SU-DHL-6 (cell line): ENCODE results near the gene BAIAP3.

Experiments
- H2AFZ ChIP-seq: fragments of 200-600 bp; sonication (generic); 2 replicates; pipeline ENCODE4 v1.6.1; 2014; ENCODE audit warnings: low read depth, mild to moderate bottlenecking, moderate library complexity, mixed read lengths, antibody characterized with exemption, low read length; ENCODE audit not compliant: severe bottlenecking
- H3F3A ChIP-seq: fragments of 200-600 bp; shearing (Covaris generic); 2 replicates; pipeline ENCODE4 v1.6.0; 2016; ENCODE audit warnings: antibody characterized with exemption, mild to moderate bottlenecking; ENCODE audit not compliant: insufficient read depth
- H3K27ac ChIP-seq: fragments of 200-600 bp; sonication (generic); 2 replicates; pipeline ENCODE4 v1.5.1; 2016; ENCODE audit warnings: low read depth, mild to moderate bottlenecking, low read length, moderate library complexity, mixed read lengths
- H3K27me3 ChIP-seq: fragments of 200-600 bp; sonication (generic), shearing (Covaris generic); 2 replicates; pipeline ENCODE4 v1.6.0; 2014; ENCODE audit warnings: mild to moderate bottlenecking, low read length
- H3K36me3 ChIP-seq: fragments of 200-600 bp; sonication (generic); 2 replicates; pipeline ENCODE4 v1.6.1; 2014; ENCODE audit warnings: mild to moderate bottlenecking, low read length, mixed read lengths
- H3K4me2 ChIP-seq: fragments of 300-600, 200-600 bp; shearing (Covaris generic), sonication (generic); 2 replicates; pipeline ENCODE4 v1.6.0; 2014; ENCODE audit warnings: low read length, low read depth, mild to moderate bottlenecking; ENCODE audit not compliant: poor library complexity, severe bottlenecking
- H3K4me3 ChIP-seq: fragments of 200-600 bp; sonication (generic); 2 replicates; pipeline ENCODE4 v1.5.1; 2014; ENCODE audit warnings: antibody characterized with exemption, low read length, mild to moderate bottlenecking, mixed read lengths; ENCODE audit not compliant: insufficient read depth, poor library complexity, severe bottlenecking
- H3K79me2 ChIP-seq: fragments of 200-600 bp; sonication (generic); 2 replicates; pipeline ENCODE4 v1.6.1; 2014; ENCODE audit warnings: mild to moderate bottlenecking, low read length, moderate library complexity; ENCODE audit not compliant: insufficient read depth
- H3K9ac ChIP-seq: fragments of 200-600 bp; sonication (generic); 2 replicates; pipeline ENCODE4 v1.7.0; 2014; ENCODE audit warnings: mild to moderate bottlenecking, low read length
- H3K9me2 ChIP-seq: fragments of 200-600 bp; sonication (generic); replicated peaks from 2 replicates; pipeline ENCODE4 v1.6.1; 2014; ENCODE audit warnings: low read length; ENCODE audit not compliant: insufficient read depth
- H3K9me3 ChIP-seq: fragments of 200-600 bp; sonication (generic); 2 replicates; pipeline ENCODE4 v1.6.1; 2014; ENCODE audit warnings: low read length, mixed read lengths; ENCODE audit not compliant: insufficient read depth
- H4K20me1 ChIP-seq: fragments of 200-600 bp; sonication (generic); 2 replicates; pipeline ENCODE4 v1.6.1; 2014; ENCODE audit warnings: low read depth, mild to moderate bottlenecking, antibody characterized with exemption, low read length, moderate library complexity, mixed read lengths
- EZH2phosphoT487 ChIP-seq: fragments of 200-600 bp; sonication (generic), shearing (Covaris generic); conservative IDR thresholded peaks from 2 replicates; pipeline ENCODE4 v1.6.1; 2018; ENCODE audit warnings: mild to moderate bottlenecking, antibody characterized with exemption, low read length, moderate library complexity, mixed read lengths
- TF ChIP-seq, protein P1 (sequence below): fragments of 200-600 bp; sonication (generic); IDR thresholded peaks from one replicate; pipeline ENCODE4 v1.5.1; 2017; ENCODE audit warnings: antibody characterized with exemption, mild to moderate bottlenecking, low read length, moderate library complexity; ENCODE audit not compliant: insufficient read depth, poor library complexity, severe bottlenecking

The BAIAP3 gene

GRCh38 chr16:1330260-1330914 lies 3.1 kb upstream of the BAIAP3 start:
- H3K27me3 ChIP-seq, result no peaks in the 10 kb centered on the region
- no peaks in the 10 kb centered on the region for H3K9me3 ChIP-seq
- H3K27ac ChIP-seq, result no peak overlapping the region
- H4K20me1 ChIP-seq, result no peaks in the 10 kb centered on the region
- H3K4me2 ChIP-seq, result no peak overlapping the region
- no peak overlapping the region for H3K9ac ChIP-seq
- H3K9me2 ChIP-seq, result no peaks in the 10 kb centered on the region
- no peaks in the 10 kb centered on the region for H3K79me2 ChIP-seq
- H3K36me3 ChIP-seq, result no peaks in the 10 kb centered on the region
- H2AFZ ChIP-seq, result no peak overlapping the region
- TF ChIP-seq EZH2phosphoT487, result no peak
- TF ChIP-seq, protein P1, sequence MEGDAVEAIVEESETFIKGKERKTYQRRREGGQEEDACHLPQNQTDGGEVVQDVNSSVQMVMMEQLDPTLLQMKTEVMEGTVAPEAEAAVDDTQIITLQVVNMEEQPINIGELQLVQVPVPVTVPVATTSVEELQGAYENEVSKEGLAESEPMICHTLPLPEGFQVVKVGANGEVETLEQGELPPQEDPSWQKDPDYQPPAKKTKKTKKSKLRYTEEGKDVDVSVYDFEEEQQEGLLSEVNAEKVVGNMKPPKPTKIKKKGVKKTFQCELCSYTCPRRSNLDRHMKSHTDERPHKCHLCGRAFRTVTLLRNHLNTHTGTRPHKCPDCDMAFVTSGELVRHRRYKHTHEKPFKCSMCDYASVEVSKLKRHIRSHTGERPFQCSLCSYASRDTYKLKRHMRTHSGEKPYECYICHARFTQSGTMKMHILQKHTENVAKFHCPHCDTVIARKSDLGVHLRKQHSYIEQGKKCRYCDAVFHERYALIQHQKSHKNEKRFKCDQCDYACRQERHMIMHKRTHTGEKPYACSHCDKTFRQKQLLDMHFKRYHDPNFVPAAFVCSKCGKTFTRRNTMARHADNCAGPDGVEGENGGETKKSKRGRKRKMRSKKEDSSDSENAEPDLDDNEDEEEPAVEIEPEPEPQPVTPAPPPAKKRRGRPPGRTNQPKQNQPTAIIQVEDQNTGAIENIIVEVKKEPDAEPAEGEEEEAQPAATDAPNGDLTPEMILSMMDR, result peak; percentile 67
- no peaks in the 10 kb centered on the region for H3F3A ChIP-seq
- no peak overlapping the region for H3K4me3 ChIP-seq

- no peaks in the 10 kb centered on the region for H3K36me3 ChIP-seq
- H3K79me2 ChIP-seq, result no peaks in the 10 kb centered on the region
- no peak overlapping the region for H3K27ac ChIP-seq
- no peaks in the 10 kb centered on the region for H3K27me3 ChIP-seq
- H2AFZ ChIP-seq, result no peak overlapping the region
- peak overlapping the region; percentile 13 for H3K4me2 ChIP-seq
- no peak overlapping the region for H3K9ac ChIP-seq
- TF ChIP-seq, protein P1, result no peak
- TF ChIP-seq EZH2phosphoT487, result no peak
- no peaks in the 10 kb centered on the region for H3F3A ChIP-seq
- no peaks in the 10 kb centered on the region for H4K20me1 ChIP-seq
- no peaks in the 10 kb centered on the region for H3K9me2 ChIP-seq
- no peak overlapping the region for H3K4me3 ChIP-seq
- H3K9me3 ChIP-seq, result no peaks in the 10 kb centered on the region
Measured at GRCh38 chr16:1330931-1331711, 2.3 kb upstream of the BAIAP3 start.

DNA sequence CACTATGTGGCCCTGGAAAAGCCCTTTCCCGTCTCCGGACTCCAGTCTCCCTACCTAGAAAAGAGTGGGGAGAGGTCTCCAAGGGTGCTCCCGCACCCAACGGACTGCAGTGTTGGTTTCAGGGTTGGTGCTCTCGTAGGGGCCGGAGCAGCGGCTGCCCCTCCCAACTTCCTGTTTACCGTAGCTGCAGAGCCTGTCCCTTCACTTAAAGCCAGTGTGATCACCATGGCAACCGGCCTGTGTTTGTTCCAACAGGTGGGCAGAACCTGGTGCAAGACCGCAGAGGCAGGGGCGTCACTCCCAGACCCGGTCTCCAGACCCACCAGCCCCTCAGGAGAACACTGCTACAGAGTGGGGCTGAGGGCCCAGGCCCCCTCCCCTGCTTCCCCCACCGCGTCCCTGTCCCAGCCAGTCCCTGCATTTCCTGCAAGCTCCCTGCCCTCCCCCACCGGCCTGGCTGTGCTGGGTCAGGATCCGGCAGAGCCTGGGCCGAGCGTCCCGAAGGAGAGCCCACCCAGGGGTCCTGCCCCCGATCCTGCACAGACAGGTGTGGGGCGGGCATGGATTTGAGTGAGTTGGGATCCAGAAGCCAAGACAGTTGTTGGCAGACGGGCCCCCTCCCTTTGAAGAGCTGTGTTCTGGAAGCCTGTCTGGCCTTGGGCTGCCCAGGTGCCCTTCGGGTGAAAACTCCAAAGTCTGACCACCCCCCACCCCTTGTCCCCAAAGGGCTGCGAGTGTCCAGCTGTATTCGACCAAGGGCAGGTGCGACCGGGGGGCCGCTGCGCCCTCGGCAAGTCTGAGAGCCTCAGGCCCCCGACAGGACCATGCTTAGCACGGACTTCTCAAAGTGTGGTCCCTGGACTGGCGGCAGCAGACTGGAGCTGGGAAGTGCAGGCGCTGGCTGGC lies 1.5 kb upstream of the BAIAP3 start:
- Histone ChIP-seq H3K27ac (no peak overlapping the region), H3K27me3 (no peaks in the 10 kb centered on the region), H3K9ac (no peak overlapping the region), H3K9me3 (no peaks in the 10 kb centered on the region), H4K20me1 (no peaks in the 10 kb centered on the region), H3K9me2 (no peaks in the 10 kb centered on the region), H3K4me3 (no peak overlapping the region), H3K36me3 (no peaks in the 10 kb centered on the region), H3F3A (no peaks in the 10 kb centered on the region), H2AFZ (no peak overlapping the region), H3K79me2 (no peaks in the 10 kb centered on the region), H3K4me2 (peak overlapping the region; percentile 13)
- no peak for TF ChIP-seq EZH2phosphoT487
- TF ChIP-seq, protein P1, result no peak
